CD14-positive monocyte (primary cell): ENCODE results near the gene SEMA7A. TPM values are rescaled to one million over a fixed set of nuclear protein-coding genes. Genes with fewer than 3 reads are reported as not detected.
"Not testable (repeated sequence)": the region's sequence is repeated elsewhere in the genome, so short reads cannot be mapped to it uniquely, and the experiment has no call there.

Experiments
- DNase-seq, 3 donors: peaks; one replicate each; pipeline ENCODE4 v3.0.0-alpha.2; 2011 to 2022
- H2AFZ ChIP-seq: 2 replicates; pipeline ENCODE4 v1.6.0; 2012; ENCODE audit warnings: mild to moderate bottlenecking, low read depth, low read length, inconsistent platforms; ENCODE audit not compliant: insufficient read depth, poor library complexity, severe bottlenecking
- H3K27ac ChIP-seq, 2 donors: 1 replicate in 1 of 2; 2 replicates in 1 of 2; pipeline ENCODE4 v1.5.1; 2012 to 2013; ENCODE audit warnings: low read length in 2 of 2, control low read depth in 1 of 2, inconsistent platforms in 1 of 2, low read depth in 1 of 2, mild to moderate bottlenecking in 1 of 2
- H3K27me3 ChIP-seq, 2 donors: one replicate each; pipeline versions ENCODE4 v1.6.0 to v1.6.1; 2011 to 2013; ENCODE audit warnings: low read length in 2 of 2; ENCODE audit not compliant: control insufficient read depth in 2 of 2, insufficient read depth in 2 of 2
- H3K36me3 ChIP-seq, 2 donors: replicated peaks in 1 of 2; 1 replicate in 1 of 2; 2 replicates in 1 of 2; pipeline versions ENCODE4 v1.5.1 to v1.6.1; 2012 to 2013; ENCODE audit warnings: low read length in 2 of 2, control low read depth in 1 of 2, inconsistent platforms in 1 of 2, mild to moderate bottlenecking in 1 of 2; ENCODE audit not compliant: insufficient read depth in 2 of 2, control insufficient read depth in 1 of 2
- H3K4me1 ChIP-seq, 2 donors: 1 replicate in 1 of 2; 2 replicates in 1 of 2; pipeline versions ENCODE4 v1.5.1 to v1.6.1; 2012 to 2013; ENCODE audit warnings: low read length in 2 of 2, control low read depth in 1 of 2, inconsistent platforms in 1 of 2, mild to moderate bottlenecking in 1 of 2, moderate library complexity in 1 of 2; ENCODE audit not compliant: insufficient read depth in 2 of 2, control insufficient read depth in 1 of 2
- H3K4me2 ChIP-seq: replicated peaks from 2 replicates; pipeline ENCODE3; 2012; ENCODE audit warnings: low read length, moderate library complexity, mild to moderate bottlenecking; ENCODE audit not compliant: poor library complexity, severe bottlenecking; ENCODE audit errors: extremely low read depth
- H3K4me3 ChIP-seq, 3 experiments: fragments of 200-600 bp in 1 of 3; sonication (generic) in 1 of 3; replicated peaks in 1 of 3; 1 replicate in 2 of 3; 2 replicates in 1 of 3; pipeline ENCODE4 v1.5.1; 2011 to 2013; ENCODE audit warnings: low read length in 3 of 3, mild to moderate bottlenecking in 3 of 3, control low read depth in 2 of 3, low read depth in 2 of 3, inconsistent platforms in 1 of 3, moderate library complexity in 1 of 3
- H3K79me2 ChIP-seq: 2 replicates; pipeline ENCODE4 v1.6.0; 2012; ENCODE audit warnings: mild to moderate bottlenecking, control low read depth, inconsistent platforms, low read length, moderate library complexity; ENCODE audit not compliant: insufficient read depth
- H3K9ac ChIP-seq: 2 replicates; pipeline ENCODE4 v1.6.0; 2017; ENCODE audit warnings: low read length, mild to moderate bottlenecking; ENCODE audit not compliant: insufficient read depth, poor library complexity, severe bottlenecking
- H3K9me3 ChIP-seq, 2 donors: replicated peaks in 1 of 2; 1 replicate in 1 of 2; 2 replicates in 1 of 2; pipeline versions ENCODE4 v1.5.1 to v1.6.1; 2012 to 2013; ENCODE audit warnings: low read length in 2 of 2, control low read depth in 1 of 2; ENCODE audit not compliant: control insufficient read depth in 1 of 2, insufficient read depth in 1 of 2
- H4K20me1 ChIP-seq: 2 replicates; pipeline ENCODE4 v1.6.0; 2012; ENCODE audit warnings: mild to moderate bottlenecking, low read length, control low read depth, moderate library complexity; ENCODE audit not compliant: insufficient read depth
- H3K27ac Mint-ChIP-seq, 7 donors: one replicate each; pipeline ENCODE4 v1.8.0; 2020; ENCODE audit warnings: mild to moderate bottlenecking in 7 of 7, mixed read lengths in 7 of 7, moderate library complexity in 6 of 7, inconsistent platforms in 2 of 7
- H3K27me3 Mint-ChIP-seq, 3 donors: one replicate each; pipeline ENCODE4 v1.8.0; 2021 to 2022; ENCODE audit warnings: low read depth in 3 of 3, mild to moderate bottlenecking in 3 of 3, mixed read lengths in 3 of 3, moderate library complexity in 3 of 3, inconsistent platforms in 1 of 3
- H3K36me3 Mint-ChIP-seq, 2 donors: one replicate each; pipeline ENCODE4 v1.8.0; 2020; ENCODE audit warnings: mixed read lengths in 2 of 2, inconsistent platforms in 1 of 2, mild to moderate bottlenecking in 1 of 2
- H3K4me1 Mint-ChIP-seq: one replicate; pipeline ENCODE4 v1.8.0; 2020; ENCODE audit warnings: mild to moderate bottlenecking, mixed read lengths
- H3K4me3 Mint-ChIP-seq, 2 donors: one replicate each; pipeline ENCODE4 v1.8.0; 2020; ENCODE audit warnings: mild to moderate bottlenecking in 2 of 2, mixed read lengths in 2 of 2, moderate library complexity in 1 of 2
- H3K9me3 Mint-ChIP-seq, 7 donors: one replicate each; pipeline ENCODE4 v1.8.0; 2020 to 2022; ENCODE audit warnings: mixed read lengths in 7 of 7, mild to moderate bottlenecking in 6 of 7, moderate library complexity in 6 of 7, inconsistent platforms in 2 of 7
- WGBS: methylation state at CpG from one replicate; pipeline ENCODE4 v1.1.5; 2013; ENCODE audit warnings: missing lambda C conversion rate; ENCODE audit not compliant: insufficient coverage; 5-methylcytosine and 5-hydroxymethylcytosine counted together
- intact Hi-C, 2 donors: fragments of 100-400 bp; cut with micrococcal nuclease; formaldehyde crosslinking; loops; one replicate each; pipeline versions ENCODE4 v1.15.0 to v1.15.1; 2023
- polyA plus RNA-seq, 3 donors: library from polyadenylated mRNA; depleted of rRNA in 1 of 3; unstranded in 2 of 3; stranded (reverse) in 1 of 3; fragments of 300-500 nt in 2 of 3; fragments of >200 nt in 1 of 3; fragmentation: Illumina TruSeq in 2 of 3; gene quantifications; 1 replicate in 2 of 3; 2 replicates in 1 of 3; pipeline ENCODE4 v1.2.3, GENCODE V29; 2012 to 2021
- TF ChIP-seq, protein P1 (sequence below): fragments of 200-600 bp; IDR thresholded peaks from one replicate; pipeline ENCODE4 v1.8.0; 2022; ENCODE audit warnings: antibody characterized with exemption, mild to moderate bottlenecking

Gene SEMA7A
- polyA plus RNA-seq, 3 donors, result 0.04 to 4.8 (median 0.15) TPM

GRCh38 chr15:74460871-74461846 is 27.4 kb upstream of the SEMA7A start, which contains the start of gene UBL7:
UBL7 (minus strand) TSS chr15:74461160; CDS start chr15:74458867, 2,293 bp downstream.
- Histone ChIP-seq H3K9me3 (no peaks in the 10 kb centered on the region), H3K79me2 (peaks cover 31% of the 10 kb centered on the region), H2AFZ (peak within 1 kb of the TSS; percentile 97), H3K4me1 (peaks cover 18 to 27% of the 10 kb centered on the region in 2 donors), H3K4me3 (peak within 1 kb of the TSS; percentile 63 to 93 (median 77)), H4K20me1 (no peaks in the 10 kb centered on the region), H3K27me3 (no peaks in the 10 kb centered on the region), H3K36me3 (peaks cover 13 to 29% of the 10 kb centered on the region in 2 donors), H3K27ac (peak within 1 kb of the TSS; percentile 57 to 81), H3K4me2 (peak within 1 kb of the TSS; percentile 82), H3K9ac (peak within 1 kb of the TSS; percentile 71)
- peak; percentile 94 to 96 (median 95) for DNase-seq
- Mint-ChIP-seq H3K4me3 (peak within 1 kb of the TSS; percentile 94 to 95), H3K36me3 (peaks cover 22 to 34% of the 10 kb centered on the region in 2 donors), H3K4me1 (peaks cover 32% of the 10 kb centered on the region), H3K9me3 (peaks cover 0 to 10% (median 4%) of the 10 kb centered on the region in 7 donors), H3K27me3 (peaks cover 0 to 2% (median 0%) of the 10 kb centered on the region in 3 donors), H3K27ac (peak within 1 kb of the TSS; percentile 86 to 96 (median 93))
- TF ChIP-seq, protein P1, sequence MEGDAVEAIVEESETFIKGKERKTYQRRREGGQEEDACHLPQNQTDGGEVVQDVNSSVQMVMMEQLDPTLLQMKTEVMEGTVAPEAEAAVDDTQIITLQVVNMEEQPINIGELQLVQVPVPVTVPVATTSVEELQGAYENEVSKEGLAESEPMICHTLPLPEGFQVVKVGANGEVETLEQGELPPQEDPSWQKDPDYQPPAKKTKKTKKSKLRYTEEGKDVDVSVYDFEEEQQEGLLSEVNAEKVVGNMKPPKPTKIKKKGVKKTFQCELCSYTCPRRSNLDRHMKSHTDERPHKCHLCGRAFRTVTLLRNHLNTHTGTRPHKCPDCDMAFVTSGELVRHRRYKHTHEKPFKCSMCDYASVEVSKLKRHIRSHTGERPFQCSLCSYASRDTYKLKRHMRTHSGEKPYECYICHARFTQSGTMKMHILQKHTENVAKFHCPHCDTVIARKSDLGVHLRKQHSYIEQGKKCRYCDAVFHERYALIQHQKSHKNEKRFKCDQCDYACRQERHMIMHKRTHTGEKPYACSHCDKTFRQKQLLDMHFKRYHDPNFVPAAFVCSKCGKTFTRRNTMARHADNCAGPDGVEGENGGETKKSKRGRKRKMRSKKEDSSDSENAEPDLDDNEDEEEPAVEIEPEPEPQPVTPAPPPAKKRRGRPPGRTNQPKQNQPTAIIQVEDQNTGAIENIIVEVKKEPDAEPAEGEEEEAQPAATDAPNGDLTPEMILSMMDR, result no peak
- intact Hi-C loops, result loop anchor here (2.0 to 10.0 kb wide), 4 partner anchors 80 to 156 kb away; partner anchors contain the start of genes ARID3B (in 2 of the 2) and CLK3 (in 2 of the 2)
- under 1% methylated on average over 49 of the region's 54 CpGs for WGBS

GRCh38 chr15:74460298-74460697 is 26.5 kb upstream of the SEMA7A start:
- Histone ChIP-seq H2AFZ (peak overlapping the region; percentile 97), H3K9me3 (no peaks in the 10 kb centered on the region), H3K4me2 (peak overlapping the region; percentile 82), H3K36me3 (peaks cover 18 to 31% of the 10 kb centered on the region in 2 donors), H3K27me3 (no peaks in the 10 kb centered on the region), H3K79me2 (peaks cover 31% of the 10 kb centered on the region), H3K4me1 (peaks cover 18 to 27% of the 10 kb centered on the region in 2 donors), H3K4me3 (peak overlapping the region; percentile 63 to 93 (median 77)), H3K9ac (peak overlapping the region; percentile 71), H4K20me1 (no peaks in the 10 kb centered on the region), H3K27ac (peak overlapping the region in 1 of 2 donors; percentile 81)
- TF ChIP-seq, protein P1, result no peak
- 40% methylated on average over 2 of the region's 2 CpGs for WGBS
- intact Hi-C loops, result loop anchor here (2.0 to 10.0 kb wide), 4 partner anchors 81 to 157 kb away; partner anchors contain the start of genes ARID3B (in 2 of the 2) and CLK3 (in 2 of the 2)
- no peak for DNase-seq
- Mint-ChIP-seq H3K4me3 (peak overlapping the region; percentile 94 to 95), H3K9me3 (peaks cover 0 to 10% (median 4%) of the 10 kb centered on the region in 7 donors), H3K27ac (peak overlapping the region; percentile 86 to 96 (median 93)), H3K27me3 (peaks cover 0 to 2% (median 0%) of the 10 kb centered on the region in 3 donors), H3K36me3 (peaks cover 25 to 33% of the 10 kb centered on the region in 2 donors), H3K4me1 (peaks cover 32% of the 10 kb centered on the region)

DNA sequence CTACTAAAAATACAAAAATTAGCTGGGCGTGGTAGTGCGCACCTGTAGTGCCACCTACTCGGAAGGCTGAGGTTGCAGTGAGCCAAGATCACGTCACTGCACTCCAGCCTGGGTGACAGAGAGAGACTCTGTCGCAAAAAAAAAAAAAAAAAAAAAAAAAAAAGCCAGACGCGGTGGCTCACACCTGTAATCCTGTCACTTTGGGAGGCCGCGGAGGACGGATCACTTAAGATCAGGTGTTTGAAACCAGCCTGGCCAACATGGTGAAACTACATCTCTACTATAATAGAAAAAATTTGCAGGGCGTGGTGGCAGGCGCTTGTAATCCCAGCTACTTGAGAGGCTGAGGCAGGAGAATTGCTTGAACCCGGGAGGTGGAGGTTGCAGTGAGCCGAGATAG is 26.0 kb upstream of the SEMA7A start:
- not testable (repeated sequence) for H2AFZ ChIP-seq, H3K9me3 Mint-ChIP-seq, H3K27me3 ChIP-seq, H3K9me3 ChIP-seq, DNase-seq, H3K4me3 ChIP-seq, H3K4me3 Mint-ChIP-seq, H3K27me3 Mint-ChIP-seq, H4K20me1 ChIP-seq, H3K27ac ChIP-seq
- peak overlapping the region; percentile 82 for H3K4me2 ChIP-seq
- Mint-ChIP-seq H3K4me1 (peaks cover 31% of the 10 kb centered on the region), H3K36me3 (peaks cover 28 to 36% of the 10 kb centered on the region in 2 donors), H3K27ac (peak overlapping the region in 2 of 7 donors; percentile 93 to 94)
- 100% methylated on average over 1 of the region's 14 CpGs for WGBS
- H3K79me2 ChIP-seq, result peaks cover 31% of the 10 kb centered on the region
- peak overlapping the region; percentile 71 for H3K9ac ChIP-seq
- H3K4me1 ChIP-seq, result peaks cover 18 to 27% of the 10 kb centered on the region in 2 donors
- intact Hi-C loops, result loop anchor here (2.0 to 10.0 kb wide), 4 partner anchors 81 to 158 kb away; partner anchors contain the start of genes ARID3B (in 2 of the 2) and CLK3 (in 2 of the 2)
- H3K36me3 ChIP-seq, result peaks cover 22 to 36% of the 10 kb centered on the region in 2 donors
